ENCODE data around the gene VAMP8. TPM values are rescaled to one million over a fixed set of nuclear protein-coding genes. Genes with fewer than 3 reads are reported as not detected.

The VAMP8 gene
- total and polyA plus RNA-seq, 2 of the 8 experiments (the other 6 are each of a cell fraction or from before 2014, with no cell fraction given), result 34.4 to 69.7 TPM

DNA sequence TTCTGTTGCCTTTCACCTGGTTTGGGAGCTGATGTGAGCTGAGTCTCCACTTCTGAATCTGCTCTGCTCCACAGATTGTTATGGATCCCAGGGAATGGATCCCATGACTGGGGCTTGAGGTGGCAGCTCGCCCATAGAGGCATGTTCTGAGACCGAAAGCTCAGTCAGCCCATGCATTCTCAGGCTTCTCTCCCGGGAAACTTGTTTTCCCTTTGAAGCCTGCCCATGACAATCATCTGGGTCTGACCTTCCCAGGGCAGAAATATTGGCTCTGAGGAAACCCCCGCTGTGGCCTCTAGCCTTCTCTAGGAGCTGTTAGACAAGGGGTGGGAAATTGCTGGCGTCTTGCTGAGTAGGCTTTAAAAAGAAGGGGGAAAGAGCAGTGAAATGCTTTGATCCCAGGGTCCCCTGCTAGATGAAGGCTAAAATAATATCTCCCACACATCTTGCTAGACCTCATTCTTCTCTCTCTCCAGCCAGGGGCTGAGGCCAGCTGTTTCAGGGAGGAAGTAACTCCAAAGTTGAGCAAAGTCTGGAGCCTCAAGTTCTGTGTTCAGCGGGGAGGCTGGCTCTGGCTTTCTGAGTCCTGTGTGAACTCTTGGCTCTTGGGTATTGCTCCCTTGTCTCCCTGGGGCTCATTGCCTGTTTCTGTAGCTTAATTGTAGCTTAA lies 2.0 kb downstream of the VAMP8 start:
- Histone ChIP-seq H2BK20ac (ENCODE audit: low read length) (no peak overlapping the region), H3K79me1 (ENCODE audit: low read depth, low read length) (no peaks in the 10 kb centered on the region; the same call in 1 of the 2 replicates), H2AFZ (ENCODE audit: low read length) (no peak overlapping the region), H3K56ac (replicated peaks; ENCODE audit: insufficient read length, low read depth, low read length) (no peak overlapping the region), H3K23me2 (ENCODE audit: low read depth, low read length) (peaks cover 5% of the 10 kb centered on the region; the same call in 1 of the 2 replicates), H3K36me3 (ENCODE audit: control insufficient read depth in 2 of 4, insufficient read depth in 4 of 4, low read length in 3 of 4) (no peaks in the 10 kb centered on the region), H2BK120ac (replicated peaks; ENCODE audit: low read depth, low read length) (no peak overlapping the region), H3K27me3 (replicated peaks in 1 of 4; ENCODE audit: control insufficient read depth in 3 of 4, extremely low read depth in 1 of 4, insufficient read depth in 3 of 4, low read length in 3 of 4) (peaks cover 3 to 17% (median 10%) of the 10 kb centered on the region in 4 experiments; a peak in 6 of 7 replicates), H3K23ac (ENCODE audit: insufficient read length) (no peak overlapping the region), H4K91ac (replicated peaks; ENCODE audit: insufficient read length, low read length) (no peak overlapping the region), H3K14ac (ENCODE audit: insufficient read length) (no peak overlapping the region), H4K20me1 (replicated peaks in 1 of 2; ENCODE audit: control insufficient read depth in 1 of 2, insufficient read depth in 2 of 2, low read length in 2 of 2) (no peaks in the 10 kb centered on the region), H3K4ac (replicated peaks; ENCODE audit: insufficient read length, low read depth, low read length) (no peak overlapping the region), H4K5ac (ENCODE audit: insufficient read length, low read depth, low read length) (no peak overlapping the region), H4K8ac (ENCODE audit: extremely low read depth, insufficient read depth, low read length) (no peak overlapping the region), H3K4me1 (replicated peaks in 1 of 4; ENCODE audit: control insufficient read depth in 3 of 4, insufficient read depth in 4 of 4, low read length in 3 of 4) (peaks cover 2 to 13% (median 7%) of the 10 kb centered on the region in 4 experiments), H2BK12ac (ENCODE audit: low read depth, low read length) (no peak overlapping the region), H3K9me3 (ENCODE audit: insufficient read depth in 2 of 2, low read depth in 1 of 2, low read length in 1 of 2) (no peaks in the 10 kb centered on the region), H3K79me2 (ENCODE audit: control insufficient read depth in 1 of 2, insufficient read depth in 2 of 2, low read length in 2 of 2) (no peaks in the 10 kb centered on the region), H3K4me3 (ENCODE audit: extremely low read depth in 1 of 4, insufficient read depth in 2 of 4, low read depth in 3 of 4, low read length in 4 of 4) (no peak overlapping the region), H3K18ac (ENCODE audit: extremely low read depth, low read length) (no peak overlapping the region), H3K9ac (replicated peaks in 1 of 4; ENCODE audit: extremely low read depth in 1 of 4, low read depth in 3 of 4, low read length in 3 of 4) (no peak overlapping the region), H2BK5ac (ENCODE audit: low read depth, low read length) (no peak overlapping the region), H2BK15ac (ENCODE audit: low read length) (no peak overlapping the region), H3K27ac (ENCODE audit: low read depth, low read length) (no peak overlapping the region), H3K4me2 (ENCODE audit: insufficient read depth in 1 of 2, low read depth in 2 of 2, low read length in 2 of 2) (0 out of 4 replicates have a peak overlapping the region, but pooled peaks of 1 of the 2 experiments have one; percentile 1), H2AK5ac (ENCODE audit: low read depth, low read length) (no peak overlapping the region)
- FAIRE-seq (no peak), DNase-seq (ENCODE audit: low read depth in 1 of 2, low spot score in 2 of 2) (no peak)
- WGBS, 2 experiments (ENCODE audit: extremely low coverage in 1 of 2, insufficient coverage in 1 of 2, insufficient read length in 1 of 2, insufficient replicate concordance in 2 of 2, low coverage in 1 of 2, low lambda C conversion rate in 2 of 2, missing lambda C conversion rate in 1 of 2), result 71% methylated on average over 6 of the region's 6 CpGs; no CpG with 5 or more reads in 1 of the 2 experiments
- TF ChIP-seq CBX5 (IDR thresholded peaks at IDR 0.05; ENCODE audit: low read depth, low read length) (no peak), CBX8 (IDR thresholded peaks at IDR 0.05; ENCODE audit: borderline replicate concordance, low read depth, low read length) (no peak), CHD2 (IDR thresholded peaks at IDR 0.05; ENCODE audit: low read length) (no peak)
- TF ChIP-seq, protein P1, sequence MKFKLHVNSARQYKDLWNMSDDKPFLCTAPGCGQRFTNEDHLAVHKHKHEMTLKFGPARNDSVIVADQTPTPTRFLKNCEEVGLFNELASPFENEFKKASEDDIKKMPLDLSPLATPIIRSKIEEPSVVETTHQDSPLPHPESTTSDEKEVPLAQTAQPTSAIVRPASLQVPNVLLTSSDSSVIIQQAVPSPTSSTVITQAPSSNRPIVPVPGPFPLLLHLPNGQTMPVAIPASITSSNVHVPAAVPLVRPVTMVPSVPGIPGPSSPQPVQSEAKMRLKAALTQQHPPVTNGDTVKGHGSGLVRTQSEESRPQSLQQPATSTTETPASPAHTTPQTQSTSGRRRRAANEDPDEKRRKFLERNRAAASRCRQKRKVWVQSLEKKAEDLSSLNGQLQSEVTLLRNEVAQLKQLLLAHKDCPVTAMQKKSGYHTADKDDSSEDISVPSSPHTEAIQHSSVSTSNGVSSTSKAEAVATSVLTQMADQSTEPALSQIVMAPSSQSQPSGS (IDR thresholded peaks at IDR 0.05; ENCODE audit: low read length), result no peak
- POLR2A ChIA-PET (ENCODE audit: partially characterized antibody), result interaction anchor here (0.6 to 4.1 kb wide), 8 partner anchors 15 to 250 kb away, joined by 3 to 28 read pairs (median 4); partner anchors contain the start of genes RNF181 and TMEM150A
- CTCF ChIA-PET (ENCODE audit: partially characterized antibody), result interaction anchor here (0.5 to 1.4 kb wide), 3 partner anchors 21 to 160 kb away, joined by 3 to 4 read pairs (median 3); no protein-coding TSS in a partner anchor

Data from H1 (cell line).